Activated T-cell treated with anti-CD3 and anti-CD28 coated beads for 24 hours (primary cell): ENCODE data around the gene FAM3B.

Experiments used
- DNase-seq: peaks from one replicate; pipeline ENCODE4 v3.0.0-alpha.2; 2020; ENCODE audit warnings: low read depth

The FAM3B gene

DNA sequence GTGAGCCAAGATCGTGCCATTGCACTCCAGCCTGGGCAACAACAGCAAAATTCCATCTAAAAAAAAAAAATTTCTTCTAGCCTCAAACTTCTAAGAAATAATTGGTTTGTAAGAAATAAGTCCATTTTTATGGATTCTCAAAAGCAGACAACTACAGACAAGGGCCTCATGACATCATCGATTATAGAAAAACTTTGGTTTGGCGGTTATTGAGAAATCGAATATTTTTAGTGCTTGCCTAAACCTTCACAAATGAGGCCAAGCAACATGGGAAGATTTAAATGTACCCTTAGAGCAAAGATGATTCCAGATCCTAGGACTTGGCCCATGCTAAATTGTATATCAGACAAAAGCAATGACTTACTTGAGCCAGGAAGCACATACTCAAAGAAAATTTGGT lies 81.7 kb downstream of the FAM3B start:
- no peak for DNase-seq

- no peak for DNase-seq
Observed at GRCh38 chr21:41398831-41399230, 82.2 kb downstream of the FAM3B start.

DNA sequence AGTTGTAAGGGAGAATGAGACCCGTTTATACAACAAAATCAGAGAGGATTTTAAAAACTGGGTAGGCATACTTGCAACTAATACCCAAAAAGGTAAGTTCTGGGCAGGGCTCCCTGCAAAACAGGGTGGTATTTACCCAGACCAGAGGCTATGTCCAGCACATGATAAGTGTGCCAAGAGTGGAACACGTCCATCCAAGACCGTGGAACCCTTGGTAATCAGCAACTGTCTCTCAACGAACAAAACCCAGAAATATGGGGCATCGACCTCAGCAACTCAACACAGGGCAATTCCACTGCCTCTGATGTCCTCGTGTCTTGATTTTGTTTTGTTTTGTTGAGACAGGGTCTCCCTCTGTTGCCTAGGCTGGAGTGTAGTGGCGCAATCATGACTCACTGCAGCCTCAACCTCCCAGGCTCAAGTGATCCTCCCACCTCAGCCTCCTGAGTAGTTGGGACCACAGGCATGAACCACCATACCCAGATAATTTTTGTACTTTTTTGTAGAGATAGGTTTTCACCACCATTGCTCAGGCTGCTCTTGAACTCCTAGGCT lies 82.7 kb downstream of the FAM3B start:
- no peak for DNase-seq

DNA sequence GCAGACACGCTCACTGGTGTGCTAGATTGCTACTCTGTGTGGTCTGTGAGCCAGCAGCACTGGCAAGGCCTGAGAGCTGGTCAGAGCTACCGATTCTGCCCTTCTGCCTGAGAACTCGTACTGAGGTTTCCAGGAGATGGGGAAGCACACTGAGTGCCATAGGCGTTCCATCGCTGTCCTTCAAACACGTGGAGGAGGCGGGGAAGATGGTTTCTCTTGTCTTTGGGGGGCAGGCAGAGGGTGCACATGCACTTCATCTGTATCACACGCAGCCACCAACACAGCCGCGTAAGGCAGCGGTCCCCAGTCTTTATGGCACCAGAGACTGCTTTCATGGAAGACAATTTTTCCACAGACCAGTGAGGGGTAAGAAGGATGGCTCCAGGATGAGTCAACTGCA lies 85.6 kb downstream of the FAM3B start:
- DNase-seq, result no peak

GRCh38 chr21:41402796-41403195 lies 86.2 kb downstream of the FAM3B start:
- no peak for DNase-seq

- no peak for DNase-seq
Observed at GRCh38 chr21:41403331-41403730, 86.7 kb downstream of the FAM3B start.

- no peak for DNase-seq
Observed at GRCh38 chr21:41403966-41404365, 87.4 kb downstream of the FAM3B start.

DNA sequence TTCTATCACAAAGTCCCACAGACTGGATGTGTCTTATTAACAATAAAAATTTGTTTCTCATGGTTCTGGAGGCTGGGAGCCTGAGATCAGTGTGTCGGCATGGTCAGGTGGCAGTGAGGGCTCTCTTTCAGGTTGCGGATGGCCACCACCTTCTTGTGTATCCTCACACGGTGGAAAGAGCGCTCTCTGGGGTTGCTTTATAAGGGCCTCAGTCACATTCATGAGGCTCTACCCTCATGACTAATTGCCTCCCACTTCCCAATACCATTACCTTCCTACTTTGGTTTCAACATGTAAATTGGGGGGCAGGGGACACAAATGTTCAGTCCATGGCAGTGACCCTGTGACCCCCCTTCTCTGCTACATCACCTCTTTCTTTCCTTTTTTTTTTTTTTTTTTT lies 88.7 kb downstream of the FAM3B start:
- no peak for DNase-seq

GRCh38 chr21:41406340-41406739 lies 89.7 kb downstream of the FAM3B start:
- DNase-seq, result no peak
